Fibroblast of skin of scalp (primary cell): ENCODE data around the gene PHPT1.

ENCODE experiments used
- DNase-seq: peaks from one replicate; pipeline ENCODE4 v3.0.0-alpha.2; 2013

Gene PHPT1

GRCh38 chr9:136848393-136849037 is 694 bp upstream of the PHPT1 start:
- no peak for DNase-seq

DNA sequence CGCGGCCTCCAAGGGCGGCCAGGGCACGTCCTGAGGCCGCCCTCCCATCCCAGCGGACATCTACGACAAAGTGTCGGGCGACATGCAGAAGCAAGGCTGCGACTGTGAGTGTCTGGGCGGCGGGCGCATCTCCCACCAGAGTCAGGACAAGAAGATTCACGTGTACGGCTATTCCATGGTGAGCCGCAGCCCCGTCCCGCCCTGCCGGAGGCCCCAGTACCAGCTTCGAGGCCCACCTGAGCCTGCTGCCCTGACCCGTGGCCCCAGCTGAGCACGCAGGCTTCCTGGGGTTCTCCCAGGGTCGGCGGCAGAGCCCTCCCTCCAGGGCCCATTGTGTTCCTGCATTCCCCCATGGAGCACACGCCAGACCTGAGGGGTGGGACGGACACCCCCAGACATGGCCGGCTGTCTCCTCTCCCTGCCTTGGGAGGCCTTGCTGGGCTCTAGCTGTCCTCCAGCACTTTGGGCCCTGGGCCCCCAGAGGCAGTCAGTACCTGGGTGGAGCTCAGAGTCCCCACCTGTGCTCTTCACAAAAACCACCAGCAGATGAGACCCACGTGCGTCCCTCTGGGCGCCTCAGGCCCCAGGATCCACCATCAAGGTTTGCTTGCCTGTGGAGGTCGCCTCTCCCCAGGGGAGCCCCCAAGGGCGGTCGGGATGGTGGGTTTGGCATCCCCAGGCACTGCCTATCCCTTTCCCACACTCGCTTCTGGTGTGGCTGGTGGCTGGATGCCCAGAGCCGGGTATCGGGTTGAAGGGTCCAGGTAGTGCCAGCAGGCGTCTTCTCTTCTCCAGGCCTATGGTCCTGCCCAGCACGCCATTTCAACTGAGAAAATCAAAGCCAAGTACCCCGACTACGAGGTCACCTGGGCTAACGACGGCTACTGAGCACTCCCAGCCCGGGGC is 1.0 kb downstream of the PHPT1 start:
- DNase-seq: no peak

DNA sequence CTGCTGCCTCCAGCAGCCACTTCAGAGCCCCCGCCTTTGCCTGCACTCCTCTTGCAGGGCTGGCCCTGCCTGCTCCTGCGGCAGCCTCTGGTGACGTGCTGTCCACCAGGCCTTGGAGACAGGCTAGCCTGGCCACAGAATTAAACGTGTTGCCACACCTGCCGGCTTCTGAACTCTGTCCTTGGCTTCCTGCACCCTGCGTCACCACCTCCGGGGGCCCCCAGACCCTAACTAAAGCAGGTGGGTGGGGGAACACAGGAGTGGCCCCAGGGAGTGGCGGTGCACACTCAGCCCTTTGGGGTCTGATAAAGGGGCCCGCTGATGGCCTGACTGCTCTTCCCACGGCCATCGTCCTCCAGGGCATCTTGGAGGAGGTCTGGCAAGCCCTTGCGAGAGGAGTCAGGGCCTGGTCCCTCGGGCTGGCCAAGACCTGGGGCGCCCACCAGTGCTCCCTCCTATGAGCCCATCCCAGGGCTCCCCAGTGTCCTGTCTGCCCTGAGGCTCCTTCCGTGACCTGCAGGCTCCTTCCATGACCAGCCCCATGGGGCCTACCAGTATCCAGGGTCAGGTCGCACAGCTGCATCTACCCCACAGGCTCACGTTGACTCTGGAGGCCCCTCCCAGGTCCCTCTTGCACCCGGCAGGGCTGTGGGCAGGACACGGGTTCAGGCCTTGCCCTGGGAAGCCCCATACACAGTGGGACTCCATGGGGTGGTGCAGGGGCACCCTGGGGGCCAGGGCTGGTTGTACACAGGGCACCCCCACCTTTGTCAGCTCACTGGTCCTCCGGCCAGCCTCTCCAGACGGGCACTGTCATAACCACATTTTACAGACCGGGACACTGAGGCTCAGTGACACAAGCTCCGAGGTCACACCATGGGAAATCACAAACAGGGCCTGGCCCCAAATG is 1.9 kb downstream of the PHPT1 start:
- DNase-seq: no peak

GRCh38 chr9:136851941-136852663 is 2.9 kb downstream of the PHPT1 start, which contains the start of gene MAMDC4:
Gene MAMDC4 (plus strand): TSS chr9:136852346. CDS start chr9:136852417, 71 bp downstream.
- DNase-seq: no peak

DNA sequence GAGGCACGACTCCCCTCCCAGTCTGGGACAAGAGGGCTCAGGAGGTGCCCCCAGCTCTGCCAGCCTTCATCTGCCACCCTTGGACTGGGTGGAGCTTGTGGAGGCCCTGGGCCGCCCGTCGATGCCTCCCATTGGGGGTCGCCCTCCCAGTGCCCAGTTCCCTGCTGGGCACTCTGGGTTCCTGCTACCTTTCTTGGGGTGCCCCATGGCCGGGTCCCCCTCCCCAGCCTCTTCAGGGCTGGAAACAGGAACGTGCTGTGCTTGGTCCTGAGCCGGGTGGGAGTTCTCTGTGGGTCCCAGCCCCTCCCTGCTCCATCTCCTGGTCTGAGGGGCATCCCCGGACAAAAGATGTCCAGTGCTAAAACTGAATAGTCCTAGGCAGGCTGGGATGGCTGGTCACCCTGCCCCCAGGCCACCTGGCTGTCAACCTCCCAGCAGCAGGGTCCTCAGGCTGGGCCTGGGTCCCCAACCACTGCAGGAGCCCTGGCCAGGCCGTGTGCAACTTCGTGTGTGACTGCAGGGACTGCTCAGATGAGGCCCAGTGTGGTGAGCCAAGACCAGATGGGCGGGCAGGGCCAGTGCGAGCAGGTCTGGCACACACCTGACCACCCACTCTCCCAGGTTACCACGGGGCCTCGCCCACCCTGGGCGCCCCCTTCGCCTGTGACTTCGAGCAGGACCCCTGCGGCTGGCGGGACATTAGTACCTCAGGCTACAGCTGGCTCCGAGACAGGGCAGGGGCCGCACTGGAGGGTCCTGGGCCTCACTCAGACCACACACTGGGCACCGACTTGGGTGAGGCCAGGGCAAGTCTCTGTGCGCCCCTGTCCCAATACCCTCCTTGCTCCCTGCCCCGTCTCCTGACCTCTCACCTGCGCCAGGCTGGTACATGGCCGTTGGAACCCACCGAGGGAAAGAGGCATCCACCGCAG is 3.7 kb downstream of the PHPT1 start:
- DNase-seq: no peak

- DNase-seq: no peak
These were observed 4.4 kb downstream of the PHPT1 start for GRCh38 chr9:136853596-136854112.

GRCh38 chr9:136854113-136854841 is 5.1 kb downstream of the PHPT1 start:
- no peak for DNase-seq

- no peak for DNase-seq
These were observed 5.7 kb downstream of the PHPT1 start for GRCh38 chr9:136854842-136855460.

DNA sequence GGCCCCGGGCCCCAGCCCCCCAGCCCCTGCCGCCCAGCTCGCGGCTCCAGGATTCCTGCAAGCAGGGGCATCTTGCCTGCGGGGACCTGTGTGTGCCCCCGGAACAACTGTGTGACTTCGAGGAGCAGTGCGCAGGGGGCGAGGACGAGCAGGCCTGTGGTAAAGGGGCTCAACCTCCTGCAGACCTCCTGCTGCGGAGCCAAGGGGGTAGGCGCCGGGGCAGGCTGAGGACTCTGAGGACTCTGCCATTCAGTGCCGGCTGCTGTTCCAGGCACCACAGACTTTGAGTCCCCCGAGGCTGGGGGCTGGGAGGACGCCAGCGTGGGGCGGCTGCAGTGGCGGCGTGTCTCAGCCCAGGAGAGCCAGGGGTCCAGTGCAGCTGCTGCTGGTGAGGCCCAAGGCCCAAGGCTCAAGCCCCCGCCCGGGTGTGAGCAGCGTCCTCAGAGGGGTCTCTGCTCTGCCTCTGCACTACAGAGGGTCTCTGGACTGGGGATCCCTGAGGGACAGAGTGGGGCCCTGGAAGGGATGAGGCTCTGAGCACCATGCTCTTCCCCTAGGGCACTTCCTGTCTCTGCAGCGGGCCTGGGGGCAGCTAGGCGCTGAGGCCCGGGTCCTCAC is 6.4 kb downstream of the PHPT1 start:
- DNase-seq: no peak

GRCh38 chr9:136856079-136856476 is 6.9 kb downstream of the PHPT1 start:
- no peak for DNase-seq

- no peak for DNase-seq
These were observed 7.4 kb downstream of the PHPT1 start for GRCh38 chr9:136856541-136857141.

DNA sequence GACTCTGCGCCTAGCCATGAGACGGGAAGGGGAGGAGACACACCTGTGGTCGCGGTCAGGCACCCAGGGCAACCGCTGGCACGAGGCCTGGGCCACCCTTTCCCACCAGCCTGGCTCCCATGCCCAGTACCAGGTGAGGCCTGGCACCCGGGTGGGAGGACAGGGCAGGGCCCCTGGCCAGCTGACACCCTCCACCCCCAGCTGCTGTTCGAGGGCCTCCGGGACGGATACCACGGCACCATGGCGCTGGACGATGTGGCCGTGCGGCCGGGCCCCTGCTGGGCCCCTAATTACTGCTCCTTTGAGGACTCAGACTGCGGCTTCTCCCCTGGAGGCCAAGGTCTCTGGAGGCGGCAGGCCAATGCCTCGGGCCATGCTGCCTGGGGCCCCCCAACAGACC is 8.0 kb downstream of the PHPT1 start:
- no peak for DNase-seq

GRCh38 chr9:136857581-136858412 is 8.6 kb downstream of the PHPT1 start:
- DNase-seq: no peak

GRCh38 chr9:136858452-136858843 is 9.2 kb downstream of the PHPT1 start:
- no peak for DNase-seq

- DNase-seq: no peak
These were observed 9.9 kb downstream of the PHPT1 start for GRCh38 chr9:136858844-136859757.

DNA sequence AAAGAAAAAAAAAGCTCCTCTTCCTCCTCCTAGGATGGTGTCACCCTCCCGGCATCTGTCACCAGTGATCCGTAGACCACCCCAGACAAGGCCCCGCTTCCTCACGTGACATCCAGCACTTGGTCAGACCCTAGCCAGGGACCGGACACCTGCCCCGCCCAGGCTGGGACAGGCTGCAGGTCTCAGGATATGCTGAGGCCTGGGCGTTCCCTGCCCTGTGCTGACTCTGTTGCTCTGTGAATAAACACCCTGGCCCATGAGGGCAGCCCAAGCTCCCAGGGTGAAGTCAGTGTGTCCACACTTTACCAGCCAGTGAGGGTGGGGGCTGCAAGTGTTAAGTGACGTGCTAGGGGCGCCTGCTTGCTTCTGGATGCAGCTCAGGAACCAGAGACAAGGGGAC is 11.3 kb downstream of the PHPT1 start:
- DNase-seq: no peak
